Measurements from ENCODE around the gene ST6GAL2. TPM values are rescaled to one million over a fixed set of nuclear protein-coding genes. Genes with fewer than 3 reads are reported as not detected.

The ST6GAL2 gene
- total and polyA plus RNA-seq, 2 experiments from 2014 or later = 13.4 to 25.7 TPM

DNA sequence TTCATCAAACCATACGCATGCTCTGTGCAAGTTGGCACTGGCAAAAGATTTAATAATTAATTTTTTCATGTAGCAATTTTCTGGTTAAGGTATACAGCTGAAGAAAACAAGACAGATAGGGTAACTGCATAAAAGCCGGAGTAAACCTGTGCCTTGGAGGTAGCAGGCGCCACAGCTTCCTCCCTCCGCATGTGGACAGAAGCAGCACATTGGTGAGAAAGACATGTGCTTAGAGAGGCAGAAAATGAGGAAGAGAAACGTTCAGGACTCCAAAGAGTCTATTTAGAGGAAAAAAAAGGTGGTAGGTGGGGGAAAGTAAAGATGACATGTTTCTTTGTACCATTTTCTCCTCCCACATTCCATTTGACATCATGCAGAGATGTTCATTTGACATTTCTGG is 9.3 kb downstream of the ST6GAL2 start:
- Histone ChIP-seq H3K27me3 (ENCODE audit: insufficient read depth) (no peaks in the 10 kb centered on the region), H3K9me2 (ENCODE audit: insufficient read depth) (no peaks in the 10 kb centered on the region), H4K20me1 (replicated peaks; ENCODE audit: insufficient read depth) (peaks cover 5% of the 10 kb centered on the region; the same call in 1 of the 2 replicates), H3K27ac (ENCODE audit: low read depth) (no peak overlapping the region), H3K4me1 (ENCODE audit: insufficient read depth) (peaks cover 11% of the 10 kb centered on the region; the same call in 1 of the 2 replicates), H3F3A (replicated peaks; ENCODE audit: low read depth) (no peaks in the 10 kb centered on the region), H3K79me2 (replicated peaks; ENCODE audit: insufficient read depth) (peaks cover 68% of the 10 kb centered on the region), H3K4me3 (no peak overlapping the region), H3K36me3 (ENCODE audit: insufficient read depth) (no peaks in the 10 kb centered on the region), H3K4me2 (no peak overlapping the region), H2AFZ (no peak overlapping the region)
- H3K27ac Mint-ChIP-seq = no peak overlapping the region
- TF ChIP-seq ZNF331 (CRISPR knock-in tag; IDR thresholded peaks at IDR 0.05; ENCODE audit: low read depth) = no peak
- no peak for TF ChIP-seq ZNF114 (CRISPR knock-in tag; IDR thresholded peaks at IDR 0.05)
- TF ChIP-seq REST (IDR thresholded peaks at IDR 0.05; ENCODE audit: unreplicated experiment) = no peak
- TF ChIP-seq, protein P1, sequence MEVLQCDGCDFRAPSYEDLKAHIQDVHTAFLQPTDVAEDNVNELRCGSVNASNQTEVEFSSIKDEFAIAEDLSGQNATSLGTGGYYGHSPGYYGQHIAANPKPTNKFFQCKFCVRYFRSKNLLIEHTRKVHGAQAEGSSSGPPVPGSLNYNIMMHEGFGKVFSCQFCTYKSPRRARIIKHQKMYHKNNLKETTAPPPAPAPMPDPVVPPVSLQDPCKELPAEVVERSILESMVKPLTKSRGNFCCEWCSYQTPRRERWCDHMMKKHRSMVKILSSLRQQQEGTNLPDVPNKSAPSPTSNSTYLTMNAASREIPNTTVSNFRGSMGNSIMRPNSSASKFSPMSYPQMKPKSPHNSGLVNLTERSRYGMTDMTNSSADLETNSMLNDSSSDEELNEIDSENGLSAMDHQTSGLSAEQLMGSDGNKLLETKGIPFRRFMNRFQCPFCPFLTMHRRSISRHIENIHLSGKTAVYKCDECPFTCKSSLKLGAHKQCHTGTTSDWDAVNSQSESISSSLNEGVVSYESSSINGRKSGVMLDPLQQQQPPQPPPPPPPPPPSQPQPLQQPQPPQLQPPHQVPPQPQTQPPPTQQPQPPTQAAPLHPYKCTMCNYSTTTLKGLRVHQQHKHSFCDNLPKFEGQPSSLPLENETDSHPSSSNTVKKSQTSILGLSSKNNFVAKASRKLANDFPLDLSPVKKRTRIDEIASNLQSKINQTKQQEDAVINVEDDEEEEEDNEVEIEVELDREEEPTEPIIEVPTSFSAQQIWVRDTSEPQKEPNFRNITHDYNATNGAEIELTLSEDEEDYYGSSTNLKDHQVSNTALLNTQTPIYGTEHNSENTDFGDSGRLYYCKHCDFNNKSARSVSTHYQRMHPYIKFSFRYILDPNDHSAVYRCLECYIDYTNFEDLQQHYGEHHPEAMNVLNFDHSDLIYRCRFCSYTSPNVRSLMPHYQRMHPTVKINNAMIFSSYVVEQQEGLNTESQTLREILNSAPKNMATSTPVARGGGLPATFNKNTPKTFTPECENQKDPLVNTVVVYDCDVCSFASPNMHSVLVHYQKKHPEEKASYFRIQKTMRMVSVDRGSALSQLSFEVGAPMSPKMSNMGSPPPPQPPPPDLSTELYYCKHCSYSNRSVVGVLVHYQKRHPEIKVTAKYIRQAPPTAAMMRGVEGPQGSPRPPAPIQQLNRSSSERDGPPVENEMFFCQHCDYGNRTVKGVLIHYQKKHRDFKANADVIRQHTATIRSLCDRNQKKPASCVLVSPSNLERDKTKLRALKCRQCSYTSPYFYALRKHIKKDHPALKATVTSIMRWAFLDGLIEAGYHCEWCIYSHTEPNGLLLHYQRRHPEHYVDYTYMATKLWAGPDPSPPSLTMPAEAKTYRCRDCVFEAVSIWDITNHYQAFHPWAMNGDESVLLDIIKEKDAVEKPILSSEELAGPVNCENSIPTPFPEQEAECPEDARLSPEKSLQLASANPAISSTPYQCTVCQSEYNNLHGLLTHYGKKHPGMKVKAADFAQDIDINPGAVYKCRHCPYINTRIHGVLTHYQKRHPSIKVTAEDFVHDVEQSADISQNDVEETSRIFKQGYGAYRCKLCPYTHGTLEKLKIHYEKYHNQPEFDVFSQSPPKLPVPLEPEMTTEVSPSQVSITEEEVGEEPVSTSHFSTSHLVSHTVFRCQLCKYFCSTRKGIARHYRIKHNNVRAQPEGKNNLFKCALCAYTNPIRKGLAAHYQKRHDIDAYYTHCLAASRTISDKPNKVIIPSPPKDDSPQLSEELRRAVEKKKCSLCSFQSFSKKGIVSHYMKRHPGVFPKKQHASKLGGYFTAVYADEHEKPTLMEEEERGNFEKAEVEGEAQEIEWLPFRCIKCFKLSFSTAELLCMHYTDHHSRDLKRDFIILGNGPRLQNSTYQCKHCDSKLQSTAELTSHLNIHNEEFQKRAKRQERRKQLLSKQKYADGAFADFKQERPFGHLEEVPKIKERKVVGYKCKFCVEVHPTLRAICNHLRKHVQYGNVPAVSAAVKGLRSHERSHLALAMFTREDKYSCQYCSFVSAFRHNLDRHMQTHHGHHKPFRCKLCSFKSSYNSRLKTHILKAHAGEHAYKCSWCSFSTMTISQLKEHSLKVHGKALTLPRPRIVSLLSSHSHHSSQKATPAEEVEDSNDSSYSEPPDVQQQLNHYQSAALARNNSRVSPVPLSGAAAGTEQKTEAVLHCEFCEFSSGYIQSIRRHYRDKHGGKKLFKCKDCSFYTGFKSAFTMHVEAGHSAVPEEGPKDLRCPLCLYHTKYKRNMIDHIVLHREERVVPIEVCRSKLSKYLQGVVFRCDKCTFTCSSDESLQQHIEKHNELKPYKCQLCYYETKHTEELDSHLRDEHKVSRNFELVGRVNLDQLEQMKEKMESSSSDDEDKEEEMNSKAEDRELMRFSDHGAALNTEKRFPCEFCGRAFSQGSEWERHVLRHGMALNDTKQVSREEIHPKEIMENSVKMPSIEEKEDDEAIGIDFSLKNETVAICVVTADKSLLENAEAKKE (CRISPR knock-in tag; IDR thresholded peaks at IDR 0.05) = no peak
- no peak for TF ChIP-seq STAT1 (IDR thresholded peaks at IDR 0.05; ENCODE audit: unreplicated experiment)
- no peak for TF ChIP-seq CREB1 (CRISPR knock-in tag; IDR thresholded peaks at IDR 0.05; ENCODE audit: low read depth)
- no peak for TF ChIP-seq NANOG (IDR thresholded peaks at IDR 0.05; ENCODE audit: borderline replicate concordance)
- DNase-seq (ENCODE audit: low spot score) (no peak), ATAC-seq (no peak)
- H3K27me3 Mint-ChIP-seq (ENCODE audit: insufficient read depth, low read depth, poor library complexity) = peaks cover 2% of the 10 kb centered on the region
- no peaks in the 10 kb centered on the region for H3K9me3 Mint-ChIP-seq
- H3K4me3 Mint-ChIP-seq = no peak overlapping the region
- H3K4me1 Mint-ChIP-seq = peaks cover under 1% of the 10 kb centered on the region; the same call in 1 of the 3 replicates
- H3K36me3 Mint-ChIP-seq (ENCODE audit: low read depth) = no peaks in the 10 kb centered on the region; the same call in 2 of the 3 replicates
